ENCODE measurements around the gene PUM1.

DNA sequence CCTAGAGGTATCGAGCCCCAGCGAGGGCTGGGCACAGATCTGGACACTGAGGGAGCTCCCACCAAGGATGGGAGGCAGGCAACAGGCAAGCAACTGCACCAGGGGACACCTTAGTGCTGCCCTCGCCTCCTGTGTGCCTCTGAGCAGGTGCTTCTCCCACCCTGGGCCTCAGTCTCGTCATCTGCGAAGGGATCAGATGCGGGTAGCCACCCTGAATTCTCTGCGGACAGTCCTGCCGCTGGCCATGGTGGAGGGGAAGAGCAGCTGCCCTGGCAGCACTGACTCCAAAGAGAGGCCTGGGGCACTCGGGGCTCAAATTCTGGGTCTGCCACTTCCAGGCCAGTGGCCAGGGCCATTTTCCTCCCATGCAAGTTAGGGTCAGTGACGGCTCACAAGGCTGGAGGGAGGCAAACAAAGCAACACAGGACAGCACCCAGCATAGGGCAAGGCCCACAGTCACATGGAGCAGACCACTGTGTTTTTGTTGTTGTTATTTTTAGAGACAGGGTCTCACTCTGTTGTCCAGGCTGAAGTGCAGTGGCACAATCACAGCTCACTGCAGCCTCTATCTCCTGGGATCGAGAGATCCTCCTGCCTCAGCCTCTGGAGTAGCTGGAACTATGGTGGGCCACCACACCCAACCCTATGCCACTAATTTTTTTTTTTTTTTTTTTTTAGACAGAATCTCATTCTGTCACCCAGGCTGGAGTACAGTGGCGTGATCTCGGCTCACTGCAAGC lies 149.9 kb downstream of the PUM1 start:
- TF ChIP-seq, protein P1, sequence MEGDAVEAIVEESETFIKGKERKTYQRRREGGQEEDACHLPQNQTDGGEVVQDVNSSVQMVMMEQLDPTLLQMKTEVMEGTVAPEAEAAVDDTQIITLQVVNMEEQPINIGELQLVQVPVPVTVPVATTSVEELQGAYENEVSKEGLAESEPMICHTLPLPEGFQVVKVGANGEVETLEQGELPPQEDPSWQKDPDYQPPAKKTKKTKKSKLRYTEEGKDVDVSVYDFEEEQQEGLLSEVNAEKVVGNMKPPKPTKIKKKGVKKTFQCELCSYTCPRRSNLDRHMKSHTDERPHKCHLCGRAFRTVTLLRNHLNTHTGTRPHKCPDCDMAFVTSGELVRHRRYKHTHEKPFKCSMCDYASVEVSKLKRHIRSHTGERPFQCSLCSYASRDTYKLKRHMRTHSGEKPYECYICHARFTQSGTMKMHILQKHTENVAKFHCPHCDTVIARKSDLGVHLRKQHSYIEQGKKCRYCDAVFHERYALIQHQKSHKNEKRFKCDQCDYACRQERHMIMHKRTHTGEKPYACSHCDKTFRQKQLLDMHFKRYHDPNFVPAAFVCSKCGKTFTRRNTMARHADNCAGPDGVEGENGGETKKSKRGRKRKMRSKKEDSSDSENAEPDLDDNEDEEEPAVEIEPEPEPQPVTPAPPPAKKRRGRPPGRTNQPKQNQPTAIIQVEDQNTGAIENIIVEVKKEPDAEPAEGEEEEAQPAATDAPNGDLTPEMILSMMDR (IDR thresholded peaks at IDR 0.05; ENCODE audit: insufficient read depth, low read depth, low read length) = no peak
- no peak for TF ChIP-seq EZH2 (IDR thresholded peaks at IDR 0.05; ENCODE audit: insufficient read depth, low read length)

All from astrocyte (in vitro differentiated cells and primary cell).